CD4-positive, alpha-beta T cell treated with Interleukin-10 for 1 hour (primary cell): Measurements from ENCODE around the gene MON2.
"Not testable (repeated sequence)": the region's sequence is repeated elsewhere in the genome, so short reads cannot be mapped to it uniquely, and the experiment has no call there.

ENCODE experiments used
- DNase-seq: peaks from one replicate; pipeline ENCODE4 v3.0.0-alpha.2; 2020

MON2 gene

DNA sequence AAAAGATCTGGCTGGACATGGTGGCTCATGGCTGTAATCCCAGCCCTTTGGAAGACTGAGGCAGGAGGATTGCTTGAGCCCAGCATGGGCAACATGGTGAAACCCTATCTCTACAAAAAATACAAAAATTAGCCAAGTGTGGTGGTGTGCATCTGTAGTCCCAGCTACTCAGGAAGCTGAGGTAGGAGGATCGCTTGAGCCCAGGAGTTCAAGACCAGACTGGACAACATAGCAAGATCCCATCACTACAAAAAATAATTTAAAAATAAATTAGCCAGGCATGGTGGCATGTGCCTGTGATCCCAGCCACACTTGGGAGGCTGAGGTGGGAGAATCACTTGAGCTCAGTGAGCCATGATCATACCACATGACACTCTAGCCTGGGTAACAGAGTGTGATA lies 92.7 kb downstream of the MON2 start:
- DNase-seq, result not testable (repeated sequence)

DNA sequence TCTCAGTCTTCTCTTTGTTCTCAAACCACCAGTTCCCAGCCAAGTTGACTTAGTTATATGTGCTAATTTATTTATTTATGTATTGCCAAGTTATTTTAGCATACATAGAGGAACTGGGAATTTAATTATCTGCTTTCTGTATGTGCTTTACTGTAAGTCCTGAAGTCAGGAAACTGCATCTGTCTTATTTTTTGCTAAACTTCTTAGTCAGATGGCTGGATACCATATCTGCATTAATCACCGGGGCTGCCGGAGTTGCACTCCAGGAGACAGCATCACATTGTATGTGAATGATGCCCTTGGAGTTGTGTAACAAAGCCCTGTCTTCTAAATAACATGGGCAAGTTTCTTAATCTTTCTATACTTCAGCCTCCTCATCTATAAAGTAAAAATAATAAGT lies 96.2 kb downstream of the MON2 start:
- DNase-seq, result no peak

DNA sequence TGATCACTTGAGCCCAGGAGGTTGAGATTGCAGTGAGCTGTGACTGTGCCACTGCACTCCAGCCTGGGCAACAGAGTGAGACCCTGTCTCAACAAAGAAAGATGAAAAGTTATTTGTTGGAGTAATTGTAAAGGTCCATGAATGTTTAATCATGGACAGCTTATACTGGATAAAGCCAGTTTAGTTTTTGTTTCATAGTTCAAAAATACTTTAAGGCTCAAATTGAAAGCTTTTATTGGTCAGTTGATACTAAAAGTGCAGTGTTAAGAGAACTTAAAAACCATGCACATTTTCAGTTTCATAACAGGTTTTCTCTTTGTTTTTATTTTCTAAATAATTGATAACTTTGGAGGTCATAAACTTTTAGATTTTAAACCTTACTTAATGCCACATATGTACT lies 108.4 kb downstream of the MON2 start:
- DNase-seq, result no peak

DNA sequence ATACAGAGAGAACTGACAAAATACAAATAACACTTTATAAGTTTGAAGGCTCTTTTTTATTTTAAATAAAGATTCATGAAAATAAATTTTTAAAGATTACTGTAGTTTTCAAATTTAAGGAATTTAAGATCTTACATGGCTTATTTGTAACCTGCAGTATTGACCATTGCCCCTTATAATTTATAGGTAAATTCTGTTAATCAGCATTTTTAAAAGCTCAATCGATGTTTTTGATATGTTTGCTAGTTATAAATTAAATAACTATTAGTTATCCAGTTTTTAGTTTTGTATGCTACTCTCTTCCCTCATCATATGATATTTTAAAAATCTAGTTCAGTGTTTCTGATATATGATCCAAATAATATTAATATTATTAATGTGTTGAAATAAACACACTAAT lies 109.9 kb downstream of the MON2 start:
- no peak for DNase-seq

DNA sequence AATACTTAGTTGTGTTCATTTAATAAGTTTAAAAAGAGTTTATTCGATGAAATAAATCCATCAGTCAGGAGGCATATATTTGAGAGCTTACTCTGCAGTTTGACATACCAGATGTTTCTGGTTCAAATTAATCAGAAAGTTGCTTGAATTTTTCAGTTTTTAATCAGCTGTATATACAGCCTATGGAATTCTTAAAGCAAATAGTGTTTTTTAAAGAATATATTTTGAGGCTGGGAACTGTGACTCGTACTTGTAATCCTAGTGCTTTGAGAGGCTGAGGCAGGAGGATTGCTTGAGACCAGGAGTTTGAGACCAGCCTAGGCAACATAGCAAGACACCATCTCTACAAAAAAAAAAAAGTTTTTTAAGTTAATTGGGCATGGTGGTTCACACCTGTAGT lies 112.1 kb downstream of the MON2 start:
- no peak for DNase-seq

DNA sequence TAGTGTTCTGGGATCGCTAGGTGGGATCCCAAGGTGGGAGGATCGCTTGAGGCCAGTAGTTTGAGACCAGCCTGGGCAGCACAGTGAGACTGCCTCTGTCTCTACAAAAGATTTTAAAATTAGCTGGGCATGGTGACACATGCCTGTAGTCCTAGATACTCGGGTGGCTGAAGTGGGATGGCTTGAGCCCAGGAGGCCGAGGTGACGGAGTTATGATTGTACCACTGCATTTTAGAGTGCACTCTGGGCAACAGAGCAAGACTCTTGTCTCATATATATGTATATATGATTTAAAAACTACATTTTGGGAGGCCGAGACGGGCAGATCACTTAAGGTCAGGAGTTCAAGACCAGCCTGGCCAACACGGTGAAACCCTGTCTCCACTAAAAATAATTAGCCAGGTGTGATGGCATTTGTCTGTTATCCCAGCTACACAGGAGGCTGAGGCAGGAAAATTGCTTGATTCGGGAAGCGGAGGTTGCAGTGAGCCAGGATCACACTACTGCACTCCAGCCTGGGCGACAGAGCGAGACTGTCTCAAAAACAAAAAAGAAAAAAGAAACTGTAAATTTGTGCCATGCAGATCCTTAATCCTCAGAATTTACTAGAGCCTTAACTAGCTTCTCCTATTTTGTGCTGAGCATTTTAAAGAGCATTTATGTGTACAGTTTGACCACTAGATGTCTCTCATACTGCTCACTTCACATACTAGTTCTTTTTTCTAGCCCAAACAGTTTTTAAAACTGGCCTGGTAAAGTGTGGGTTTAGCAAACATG lies 114.8 kb downstream of the MON2 start:
- peak; percentile 50 for DNase-seq

DNA sequence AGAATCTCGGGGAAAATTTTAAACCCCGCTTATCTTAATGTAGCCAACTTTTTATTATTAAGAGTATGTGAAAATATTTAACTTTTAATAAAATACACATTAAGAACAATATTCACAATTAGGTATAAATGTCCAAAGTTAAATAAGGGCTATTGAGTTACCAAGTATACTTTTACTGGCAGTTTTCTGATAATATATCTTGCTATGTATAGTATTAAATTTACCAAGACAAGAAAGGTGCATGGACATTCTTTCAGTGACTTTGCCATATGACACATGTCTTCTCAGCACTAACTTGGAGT lies 115.4 kb downstream of the MON2 start:
- DNase-seq, result no peak

DNA sequence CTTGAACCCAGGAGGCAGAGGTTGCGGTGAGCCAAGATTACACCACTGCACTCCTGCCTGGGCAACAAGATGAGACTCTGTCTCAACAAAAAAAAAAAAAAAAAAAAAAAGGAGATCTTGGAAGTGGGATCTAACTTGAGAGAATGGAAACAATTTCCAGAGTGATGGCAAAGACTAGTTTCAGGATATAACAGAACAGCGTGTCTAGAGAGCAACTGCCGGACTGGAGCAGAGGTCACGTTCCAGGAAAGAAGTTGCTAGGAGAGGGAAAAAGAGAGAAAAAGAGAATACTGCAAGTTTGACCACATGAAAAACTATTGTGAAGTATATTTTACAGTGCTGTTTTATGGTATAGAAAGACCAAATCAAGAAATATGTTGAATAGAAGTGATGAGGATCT lies 118.0 kb downstream of the MON2 start:
- DNase-seq, result no peak

DNA sequence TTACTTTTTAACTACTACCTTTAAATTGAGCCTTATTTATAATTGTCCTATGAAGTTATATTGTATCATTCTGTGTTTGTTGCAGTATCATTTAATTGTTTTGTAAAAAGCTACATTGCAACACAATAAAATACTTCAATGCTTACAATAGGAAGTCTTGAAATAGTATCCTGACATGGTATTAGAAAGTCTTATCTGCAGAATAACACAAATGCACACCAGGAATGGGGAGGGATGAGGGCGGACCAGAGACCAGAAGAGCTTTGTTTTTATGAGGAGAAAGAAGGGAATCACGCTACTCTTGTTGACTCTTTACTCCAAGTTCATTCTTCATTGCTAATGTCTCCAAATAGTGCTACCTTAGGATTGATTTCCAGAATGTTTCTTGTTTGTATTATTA lies 120.2 kb downstream of the MON2 start:
- DNase-seq, result no peak

DNA sequence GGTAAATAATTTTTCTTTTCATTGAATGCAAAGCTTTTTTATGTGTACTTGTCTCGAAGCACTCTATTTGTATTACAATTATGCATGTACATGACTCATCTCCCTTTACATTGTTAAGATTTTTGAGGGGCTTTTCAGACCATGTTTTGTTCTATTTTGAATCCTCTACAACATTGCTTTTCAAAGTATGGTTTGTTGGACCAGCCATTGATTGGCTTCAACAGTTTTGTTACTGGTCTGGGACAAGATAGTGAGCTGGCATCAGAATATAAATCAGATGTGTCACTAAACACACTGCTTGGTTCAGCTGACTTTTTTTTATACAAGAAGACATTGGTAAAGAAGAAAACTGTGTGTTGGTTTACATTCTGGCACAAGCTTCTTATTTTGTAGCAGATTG lies 122.3 kb downstream of the MON2 start:
- no peak for DNase-seq

DNA sequence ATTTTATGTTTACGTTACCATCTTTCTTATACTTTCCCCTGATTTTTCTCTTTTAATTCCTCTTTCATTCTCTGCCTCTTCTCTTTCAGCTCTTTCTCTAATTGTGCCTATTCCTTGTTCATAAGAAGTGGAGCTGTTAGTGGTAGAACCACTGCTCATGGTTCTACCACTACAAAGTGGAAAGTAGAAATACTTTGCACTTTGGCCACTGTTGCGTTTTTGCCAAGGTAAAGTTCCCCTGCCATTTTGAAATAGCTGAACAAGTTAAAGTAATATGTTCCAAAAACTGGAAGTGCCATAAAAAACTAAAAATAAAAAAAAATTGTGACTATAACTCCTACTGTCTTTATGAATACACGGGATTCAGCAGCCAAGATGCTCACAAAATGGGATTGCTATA lies 130.6 kb downstream of the MON2 start:
- DNase-seq, result no peak

DNA sequence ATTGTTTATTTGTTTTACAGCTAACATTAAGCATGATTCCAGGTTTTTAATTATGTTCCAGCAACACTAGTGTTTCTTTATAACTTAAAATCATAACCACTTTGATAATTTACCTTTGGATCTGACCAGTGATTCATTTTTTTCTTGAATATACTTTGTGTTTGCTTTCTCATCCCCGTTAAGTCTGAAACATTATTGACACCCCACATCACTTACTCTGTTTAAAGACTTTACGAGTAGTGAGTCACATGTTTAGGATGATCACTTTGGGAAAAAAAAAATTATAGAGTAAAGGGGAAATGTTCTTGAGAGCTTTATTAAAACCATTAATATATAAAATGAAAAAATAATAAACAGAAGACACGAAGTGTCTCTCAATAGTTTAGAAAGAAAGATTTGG lies 132.2 kb downstream of the MON2 start:
- no peak for DNase-seq

DNA sequence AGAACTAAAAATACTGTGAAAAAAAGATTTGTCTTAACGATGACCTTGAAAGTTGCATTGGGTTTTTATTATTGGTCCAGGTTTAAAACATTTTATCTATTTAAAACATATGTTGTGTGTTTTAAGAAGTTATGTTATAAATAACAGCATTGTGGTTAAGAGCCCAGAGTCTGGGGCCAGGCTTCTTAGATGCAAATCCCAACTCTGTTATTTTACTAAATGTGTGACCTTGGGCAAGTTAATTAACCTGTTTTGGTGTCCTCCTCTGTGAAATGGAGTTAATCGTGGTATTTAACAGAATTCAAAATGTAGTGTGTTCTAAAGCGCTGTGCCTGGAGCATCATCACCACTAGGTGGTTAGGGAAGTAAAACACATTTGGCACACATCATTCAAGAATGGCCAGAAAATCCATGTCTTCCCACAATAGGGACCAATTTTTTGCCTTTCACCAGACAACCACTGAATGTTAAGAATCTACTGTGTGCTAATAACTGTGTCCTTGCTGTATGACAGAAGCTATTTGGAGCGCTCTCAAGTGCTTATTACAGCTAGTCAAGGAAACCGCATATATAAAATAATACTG lies 133.3 kb downstream of the MON2 start:
- DNase-seq, result no peak

DNA sequence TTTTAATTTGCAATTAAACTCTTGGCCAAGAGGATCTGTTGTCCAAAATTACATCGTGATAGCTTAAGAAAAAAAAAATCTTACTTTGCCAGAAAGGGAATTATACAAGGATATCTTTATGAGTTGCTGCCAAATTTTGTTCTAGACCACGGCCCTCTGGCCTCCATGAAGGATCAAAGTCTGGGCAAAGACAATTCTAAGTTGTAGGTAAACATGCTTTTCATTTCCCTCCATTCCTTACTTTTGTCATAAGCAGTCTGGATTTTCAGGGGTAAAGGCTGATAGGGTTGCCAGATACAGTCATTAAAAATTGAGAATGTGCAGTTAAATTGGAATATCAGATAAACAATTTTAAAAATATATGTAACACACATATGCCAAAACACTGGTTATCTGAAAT lies 135.1 kb downstream of the MON2 start:
- peak; percentile 3 for DNase-seq

DNA sequence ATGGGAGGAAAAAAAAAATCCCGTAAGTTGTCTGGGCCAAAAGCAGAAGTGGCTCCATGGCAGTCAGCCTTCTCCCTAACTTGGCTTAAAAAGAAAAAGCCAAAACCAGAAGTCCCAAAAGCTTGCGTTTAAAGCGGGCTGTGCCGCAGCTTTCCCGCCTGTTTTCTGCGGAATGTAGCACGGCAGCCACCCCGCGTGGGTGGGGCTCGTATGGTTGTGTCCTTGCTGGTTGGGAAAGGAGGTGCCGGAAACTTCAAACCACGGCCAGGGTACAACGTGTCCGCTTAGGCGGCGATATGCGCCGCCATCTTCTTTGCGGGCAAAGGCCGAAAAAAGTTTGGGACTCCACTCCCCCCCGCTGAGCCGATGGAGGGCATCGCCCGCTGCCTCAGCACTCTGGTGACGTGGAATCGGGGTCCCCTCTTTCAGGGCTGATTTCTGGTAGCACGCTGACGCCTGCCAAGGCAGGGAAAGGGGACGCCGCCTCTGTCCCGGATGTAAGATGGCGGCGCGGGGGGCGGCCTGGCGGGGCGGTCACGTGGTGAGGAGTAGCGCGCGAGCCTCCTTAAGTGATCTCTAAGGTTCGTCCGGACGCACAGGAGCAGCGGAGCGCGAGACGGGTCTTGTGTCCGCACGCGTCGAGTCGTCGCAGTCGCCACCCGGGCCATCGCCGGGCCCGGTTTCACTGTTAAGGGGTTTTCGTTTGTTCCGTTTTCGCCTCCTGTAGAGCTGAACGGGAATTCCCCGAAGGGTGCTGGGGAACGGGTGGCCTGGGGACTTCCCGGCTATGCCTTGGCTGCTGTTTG lies 135.8 kb downstream of the MON2 start:
- DNase-seq, result peak; percentile 90

DNA sequence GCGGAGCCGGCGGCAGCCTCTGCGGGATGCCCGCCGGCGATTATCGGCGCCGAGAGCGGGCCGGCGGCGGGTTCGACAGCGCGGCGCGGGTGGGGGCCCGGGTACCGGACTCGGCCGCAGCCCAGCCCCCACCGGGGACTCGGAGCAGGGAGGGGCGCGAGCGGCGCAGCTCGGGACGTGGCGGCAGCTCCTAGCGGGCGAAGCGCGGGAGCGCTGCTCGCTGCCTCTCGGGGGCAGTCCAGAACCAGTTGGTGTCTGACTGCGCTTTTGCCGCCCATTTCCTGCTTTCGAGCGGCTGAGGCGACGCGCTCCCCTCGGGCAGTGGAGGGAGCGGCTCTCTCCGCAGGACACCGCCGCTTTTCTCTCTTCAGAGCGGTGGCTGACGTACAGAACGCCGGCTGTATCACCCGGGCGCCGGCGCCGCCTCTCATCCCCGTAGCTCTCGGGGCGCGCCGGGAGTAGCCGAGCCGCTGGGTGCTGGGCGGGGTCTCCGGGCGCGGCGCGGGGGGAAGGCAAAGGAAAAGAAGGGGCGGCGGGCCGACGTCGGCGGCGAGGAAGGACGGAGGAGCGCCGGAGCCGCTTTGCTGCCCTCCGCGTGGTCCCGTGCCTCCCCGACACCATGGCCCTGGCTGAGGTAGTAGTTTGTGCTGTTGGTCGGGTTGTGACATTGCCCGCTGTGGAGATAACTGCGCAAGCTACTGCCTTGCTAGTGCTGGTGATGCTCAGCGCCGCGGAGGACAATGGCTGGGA lies 136.6 kb downstream of the MON2 start:
- peak; percentile 86 for DNase-seq

DNA sequence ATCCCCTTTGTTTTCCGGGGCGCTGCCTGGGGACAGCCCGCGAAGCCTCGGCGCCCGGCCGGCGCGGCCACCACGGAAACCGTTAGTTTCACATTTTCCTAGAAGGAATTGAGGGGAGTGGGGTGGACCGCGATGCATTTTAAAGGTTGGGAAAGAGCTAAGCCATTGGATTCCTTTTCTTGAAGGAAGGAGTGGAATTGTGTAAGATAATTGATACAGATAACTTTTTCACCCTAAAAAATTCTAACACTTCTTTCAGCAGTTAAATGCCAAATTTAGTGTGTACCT lies 137.1 kb downstream of the MON2 start:
- no peak for DNase-seq

DNA sequence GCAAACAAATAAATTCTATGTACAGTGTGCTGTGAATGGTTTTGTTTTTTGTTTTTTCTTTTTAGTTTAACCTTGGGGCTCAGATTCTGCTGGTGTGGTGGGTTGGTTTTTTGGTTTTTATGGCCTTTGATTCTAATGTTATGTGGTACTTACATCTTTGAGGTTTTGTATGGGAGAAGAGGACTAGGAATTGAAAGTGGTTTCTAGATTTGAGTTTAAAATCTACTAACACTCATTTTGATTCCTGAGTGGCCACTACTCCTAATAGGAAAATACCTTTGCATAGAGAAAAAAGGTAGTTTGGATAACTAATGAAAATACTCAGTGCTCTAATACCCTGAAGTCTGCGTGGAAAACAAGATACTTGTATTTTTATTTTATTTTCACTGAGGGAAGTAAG lies 137.7 kb downstream of the MON2 start:
- peak; percentile 22 for DNase-seq

DNA sequence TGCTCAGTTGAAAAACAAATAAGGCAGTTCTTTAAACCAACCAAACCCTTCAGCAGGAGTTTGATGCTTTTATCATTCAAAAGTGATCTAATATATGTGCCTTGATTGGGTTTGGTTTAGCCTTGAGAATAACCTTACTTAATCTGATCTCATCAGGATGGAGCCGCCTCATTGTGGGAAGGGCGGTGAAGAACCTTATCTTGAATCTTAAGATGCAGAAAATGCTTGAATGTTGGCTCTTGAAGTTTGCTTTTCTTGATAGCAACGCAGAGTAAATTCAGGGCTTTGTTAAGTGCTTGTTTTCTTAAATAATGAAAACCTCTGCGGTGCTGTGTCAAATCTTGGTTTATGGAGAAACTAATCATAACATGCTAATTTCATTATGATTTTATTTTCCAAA lies 138.2 kb downstream of the MON2 start:
- DNase-seq, result peak; percentile 45

DNA sequence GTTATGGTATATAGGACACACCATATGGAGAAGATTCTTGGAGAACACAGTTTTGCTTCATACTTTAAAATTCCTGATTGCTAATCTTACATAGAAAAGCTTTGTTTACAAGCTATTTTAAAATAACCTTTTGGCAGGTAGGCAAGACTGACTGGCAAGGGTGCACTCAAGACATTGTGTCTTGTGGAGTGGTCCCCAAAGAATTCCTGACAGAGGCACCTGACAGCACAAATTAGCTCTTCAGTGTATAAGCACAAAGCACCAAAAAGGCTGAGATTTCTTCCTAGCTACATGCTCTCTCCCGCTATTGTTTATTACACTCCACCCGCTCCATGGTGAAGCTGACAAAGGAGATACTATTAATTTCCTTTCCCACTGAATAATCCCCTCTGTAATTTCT lies 139.4 kb downstream of the MON2 start:
- DNase-seq, result no peak

DNA sequence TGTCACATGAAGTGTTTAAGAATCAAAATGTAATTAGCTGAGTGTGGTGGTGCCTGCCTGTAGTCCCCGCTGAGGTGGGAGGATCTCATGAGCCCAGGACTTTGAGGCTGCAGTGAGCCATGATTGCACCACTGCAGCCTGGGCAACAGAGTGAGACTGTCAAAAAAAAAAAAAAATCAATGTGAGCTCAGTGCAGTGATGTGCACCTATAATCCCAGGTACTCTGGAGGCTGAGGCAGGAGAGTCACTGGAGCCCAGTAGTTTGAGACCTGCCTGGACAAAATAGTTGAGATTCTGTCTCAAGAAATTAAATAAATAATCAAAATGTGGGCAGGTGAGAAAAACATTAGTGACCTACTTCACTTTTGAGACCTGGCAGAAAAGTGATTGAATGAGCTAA lies 140.0 kb downstream of the MON2 start:
- DNase-seq, result no peak

DNA sequence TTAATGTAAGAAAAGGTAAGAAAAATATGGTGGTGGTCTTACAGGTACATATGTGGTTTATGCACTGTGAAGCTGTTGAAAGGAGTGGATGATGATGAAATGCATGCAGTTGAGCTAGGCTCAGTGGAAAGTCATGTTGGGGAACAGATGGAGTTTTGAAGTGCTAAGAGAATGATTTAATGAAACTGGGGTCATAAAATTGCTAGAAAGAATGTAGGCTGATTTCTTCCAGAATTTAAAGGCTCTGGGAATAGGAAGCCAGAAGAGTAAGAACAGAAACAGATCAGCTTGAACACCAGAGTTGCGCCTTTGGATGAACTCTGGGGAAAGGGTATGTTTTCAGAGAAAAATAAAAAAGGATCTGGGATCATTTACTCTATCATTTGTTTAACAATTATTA lies 146.5 kb downstream of the MON2 start:
- DNase-seq, result no peak

DNA sequence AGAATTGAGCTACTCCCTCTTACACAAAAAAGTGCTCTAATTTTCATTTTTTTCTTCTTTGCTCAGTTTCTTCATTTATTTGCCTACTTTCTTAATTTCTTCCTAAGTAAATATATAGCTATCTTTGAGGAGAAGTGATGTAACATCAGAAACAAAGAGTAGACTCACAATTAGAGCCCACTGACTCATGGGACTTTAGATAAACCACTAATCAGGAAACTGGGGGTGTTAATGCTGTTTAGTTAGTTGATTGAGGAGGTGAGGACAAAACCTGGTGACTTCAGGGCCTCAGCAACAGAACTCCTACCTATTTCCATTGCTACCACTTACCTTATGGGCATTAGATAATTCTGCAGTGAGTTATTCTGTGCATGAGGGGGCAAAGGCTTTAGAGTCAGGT lies 151.7 kb downstream of the MON2 start:
- DNase-seq, result no peak

DNA sequence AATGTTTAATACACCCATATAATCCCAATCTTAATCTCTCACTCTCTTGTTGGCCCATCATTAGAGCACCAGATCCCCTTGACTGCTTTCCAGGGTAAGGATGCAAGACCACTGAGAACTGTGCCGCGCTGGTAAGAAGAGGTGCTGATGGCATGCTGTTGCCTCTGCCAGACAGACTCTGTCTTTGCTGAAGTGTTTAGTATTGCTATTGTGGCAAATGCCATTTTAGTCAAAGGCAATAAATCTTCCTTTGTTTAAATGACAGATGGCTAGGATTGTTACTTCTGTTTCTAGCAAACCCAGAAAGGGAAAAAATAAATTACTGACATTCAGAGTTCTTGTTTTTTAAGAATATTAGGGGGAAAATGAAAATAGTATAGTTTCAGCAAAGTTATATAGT lies 152.3 kb downstream of the MON2 start:
- DNase-seq, result no peak
